GM12878 (cell line): ENCODE measurements around the gene DDHD1.

Experiments
- FOXM1 ChIP-seq: IDR thresholded peaks from 2 replicates; pipeline ENCODE4 v1.6.1; 2012; ENCODE audit warnings: low read depth, mild to moderate bottlenecking, inconsistent platforms, low read length, moderate library complexity
- HDGF ChIP-seq: fragments of 450-650 bp; IDR thresholded peaks from 2 replicates; pipeline ENCODE4 v1.6.1; 2016; ENCODE audit warnings: antibody characterized with exemption
- MEF2A ChIP-seq: IDR thresholded peaks from 2 replicates; pipeline ENCODE4 v1.6.1; 2011; ENCODE audit warnings: low read depth, mild to moderate bottlenecking, low read length, moderate library complexity; ENCODE audit not compliant: insufficient read depth
- POLR2AphosphoS2 ChIP-seq: IDR thresholded peaks from 2 replicates; pipeline ENCODE4 v1.6.1; 2011; ENCODE audit warnings: low read depth, mild to moderate bottlenecking, low read length, improper control_type of control experiment, moderate library complexity
- POLR2AphosphoS5 ChIP-seq: IDR thresholded peaks from 2 replicates; pipeline ENCODE4 v1.6.1; 2011; ENCODE audit warnings: mild to moderate bottlenecking, low read length, inconsistent platforms
- POU2F2 ChIP-seq: IDR thresholded peaks from 3 replicates; pipeline ENCODE4 v1.6.1; 2011; ENCODE audit warnings: low read depth, mild to moderate bottlenecking, low read length, borderline replicate concordance
- TBL1XR1 ChIP-seq: IDR thresholded peaks from 2 replicates; pipeline ENCODE4 v1.6.1; 2012; ENCODE audit warnings: low read depth, low read length, improper control_type of control experiment
- WRNIP1 ChIP-seq: IDR thresholded peaks from 2 replicates; pipeline ENCODE4 v1.6.1; 2011; ENCODE audit warnings: low read depth, low read length, improper control_type of control experiment, borderline replicate concordance
- YY1 ChIP-seq: IDR thresholded peaks from 2 replicates; pipeline ENCODE4 v1.6.1; 2011; ENCODE audit warnings: low read depth, mild to moderate bottlenecking, low read length
- TF ChIP-seq, protein P1 (sequence below), 3 experiments: IDR thresholded peaks in 2 of 3; conservative IDR thresholded peaks in 1 of 3; 2 replicates each; pipeline ENCODE4 v1.5.1; 2011; ENCODE audit warnings: low read depth in 3 of 3, low read length in 3 of 3, mild to moderate bottlenecking in 3 of 3, control low read depth in 2 of 3, moderate library complexity in 2 of 3, inconsistent platforms in 1 of 3, mixed read lengths in 1 of 3; ENCODE audit not compliant: control insufficient read depth in 2 of 3, insufficient read depth in 1 of 3; ENCODE audit errors: extremely low read depth in 1 of 3

GRCh38 chr14:53055003-53055402 lies 98.1 kb downstream of the DDHD1 start:
- TF ChIP-seq WRNIP1 (no peak), HDGF (no peak), POLR2AphosphoS5 (no peak), TBL1XR1 (no peak), YY1 (no peak), POLR2AphosphoS2 (no peak), FOXM1 (no peak), MEF2A (no peak), POU2F2 (no peak)
- TF ChIP-seq, protein P1, sequence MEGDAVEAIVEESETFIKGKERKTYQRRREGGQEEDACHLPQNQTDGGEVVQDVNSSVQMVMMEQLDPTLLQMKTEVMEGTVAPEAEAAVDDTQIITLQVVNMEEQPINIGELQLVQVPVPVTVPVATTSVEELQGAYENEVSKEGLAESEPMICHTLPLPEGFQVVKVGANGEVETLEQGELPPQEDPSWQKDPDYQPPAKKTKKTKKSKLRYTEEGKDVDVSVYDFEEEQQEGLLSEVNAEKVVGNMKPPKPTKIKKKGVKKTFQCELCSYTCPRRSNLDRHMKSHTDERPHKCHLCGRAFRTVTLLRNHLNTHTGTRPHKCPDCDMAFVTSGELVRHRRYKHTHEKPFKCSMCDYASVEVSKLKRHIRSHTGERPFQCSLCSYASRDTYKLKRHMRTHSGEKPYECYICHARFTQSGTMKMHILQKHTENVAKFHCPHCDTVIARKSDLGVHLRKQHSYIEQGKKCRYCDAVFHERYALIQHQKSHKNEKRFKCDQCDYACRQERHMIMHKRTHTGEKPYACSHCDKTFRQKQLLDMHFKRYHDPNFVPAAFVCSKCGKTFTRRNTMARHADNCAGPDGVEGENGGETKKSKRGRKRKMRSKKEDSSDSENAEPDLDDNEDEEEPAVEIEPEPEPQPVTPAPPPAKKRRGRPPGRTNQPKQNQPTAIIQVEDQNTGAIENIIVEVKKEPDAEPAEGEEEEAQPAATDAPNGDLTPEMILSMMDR (IDR thresholded peaks at IDR 0.05 in 2 of 3, conservative IDR thresholded peaks at IDR 0.05 in 1 of 3; ENCODE audit: control insufficient read depth in 2 of 3, extremely low read depth in 1 of 3, insufficient read depth in 1 of 3, low read depth in 3 of 3, low read length in 3 of 3), result peak; percentile 53 to 69 (median 67); a peak in 5 of 6 replicates
